GM21717 (cell line): ENCODE measurements around the gene HCRTR1.

Source experiments
- ATAC-seq: cut with Tn5 transposase; IDR thresholded peaks from one replicate; pipeline ENCODE4 v1.9.1; 2021; ENCODE audit warnings: mild to moderate bottlenecking, moderate library complexity; ENCODE audit not compliant: unreplicated experiment

The HCRTR1 gene

GRCh38 chr1:31617218-31617915 lies at the start of gene HCRTR1:
Gene HCRTR1, plus strand, starts transcription at chr1:31617689. Its CDS starts 1,504 bp downstream, at chr1:31619193.
- ATAC-seq = no peak

GRCh38 chr1:31567956-31568570 lies 49.4 kb upstream of the HCRTR1 start:
- ATAC-seq = no peak

GRCh38 chr1:31568895-31569595 lies 48.4 kb upstream of the HCRTR1 start:
- no peak for ATAC-seq

- ATAC-seq = no peak
Measured at GRCh38 chr1:31569596-31570173, 47.8 kb upstream of the HCRTR1 start.

- no peak for ATAC-seq
Measured at GRCh38 chr1:31570228-31570627, 47.3 kb upstream of the HCRTR1 start.

GRCh38 chr1:31570906-31571305 lies 46.6 kb upstream of the HCRTR1 start:
- no peak for ATAC-seq

GRCh38 chr1:31571340-31572295 lies 45.9 kb upstream of the HCRTR1 start:
- no peak for ATAC-seq

- no peak for ATAC-seq
Measured at GRCh38 chr1:31572323-31573104, 45.0 kb upstream of the HCRTR1 start.

- no peak for ATAC-seq
Measured at GRCh38 chr1:31573261-31573660, 44.2 kb upstream of the HCRTR1 start.

- no peak for ATAC-seq
Measured at GRCh38 chr1:31574749-31575368, 42.6 kb upstream of the HCRTR1 start.

GRCh38 chr1:31575369-31576140 lies 41.9 kb upstream of the HCRTR1 start:
- no peak for ATAC-seq

- ATAC-seq = no peak
Measured at GRCh38 chr1:31576201-31576669, 41.3 kb upstream of the HCRTR1 start, which contains the start of gene TINAGL1. Gene TINAGL1, plus strand, starts transcription at chr1:31576515. Its CDS starts 634 bp downstream, at chr1:31577149.

GRCh38 chr1:31576743-31577455 lies 40.6 kb upstream of the HCRTR1 start:
- ATAC-seq = no peak

- no peak for ATAC-seq
Measured at GRCh38 chr1:31577515-31578192, 39.8 kb upstream of the HCRTR1 start.

GRCh38 chr1:31579374-31579773 lies 38.1 kb upstream of the HCRTR1 start:
- no peak for ATAC-seq

GRCh38 chr1:31580513-31580870 lies 37.0 kb upstream of the HCRTR1 start:
- ATAC-seq = no peak

GRCh38 chr1:31580891-31581603 lies 36.4 kb upstream of the HCRTR1 start:
- no peak for ATAC-seq
